ENCODE measurements around the gene COQ8B. TPM values are rescaled to one million over a fixed set of nuclear protein-coding genes. Genes with fewer than 3 reads are reported as not detected.

COQ8B gene
- total RNA-seq, 2 donors from 2014 or later, result 29.8 to 31.3 TPM

DNA sequence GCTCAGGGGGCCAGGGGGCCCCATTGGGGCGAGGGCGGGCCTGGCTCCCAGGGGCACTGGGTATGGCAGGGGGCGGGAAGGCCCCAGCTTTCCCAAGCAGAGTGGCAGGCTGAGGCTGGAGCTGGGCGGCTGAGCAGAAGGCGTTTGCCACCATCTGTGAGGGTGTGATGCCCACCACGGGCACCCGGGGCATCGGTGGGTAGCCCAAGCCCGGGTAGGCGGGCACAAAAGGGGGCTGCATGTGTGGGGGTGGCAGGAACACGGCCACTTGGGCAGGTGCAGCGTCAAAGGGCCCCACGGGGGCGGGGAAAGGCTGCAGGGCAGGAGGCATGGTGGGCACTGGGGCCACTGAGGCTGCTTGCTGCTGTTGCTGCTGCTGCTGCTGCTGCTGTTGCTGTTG is 49.1 kb downstream of the COQ8B start:
- ATAC-seq (no peak), DNase-seq (no peak)
- no peak for TF ChIP-seq CTCF (IDR thresholded peaks at IDR 0.05)
- intact Hi-C loops (cut with DNase I), result no loop called here
- 90 to 91% methylated on average over 11 to 12 of the region's 14 CpGs for WGBS, 2 donors
- Histone ChIP-seq H3K27ac (no peak overlapping the region), H3K9me3 (no peaks in the 10 kb centered on the region), H3K4me1 (peaks cover 12% of the 10 kb centered on the region), H3K27me3 (no peaks in the 10 kb centered on the region), H3K4me3 (no peak overlapping the region), H3K36me3 (replicated peaks in 1 of 2; ENCODE audit: insufficient read depth in 1 of 2, low read depth in 2 of 2) (peaks cover 0 to 7% of the 10 kb centered on the region in 2 donors)

- ATAC-seq (no peak), DNase-seq (no peak)
- intact Hi-C loops (cut with DNase I), result no loop called here
- Histone ChIP-seq H3K4me3 (no peak overlapping the region), H3K4me1 (peaks cover 17% of the 10 kb centered on the region), H3K27me3 (no peaks in the 10 kb centered on the region), H3K27ac (no peak overlapping the region), H3K36me3 (replicated peaks in 1 of 2; ENCODE audit: insufficient read depth in 1 of 2, low read depth in 2 of 2) (peaks cover 0 to 5% of the 10 kb centered on the region in 2 donors), H3K9me3 (no peaks in the 10 kb centered on the region)
- WGBS, 2 donors, result 88 to 93% methylated on average over 13 to 14 of the region's 14 CpGs
- TF ChIP-seq CTCF (IDR thresholded peaks at IDR 0.05), result no peak
- TF ChIP-seq POLR2A (IDR thresholded peaks at IDR 0.05), result no peak
Observed at GRCh38 chr19:40666803-40667438, 49.8 kb downstream of the COQ8B start.

GRCh38 chr19:40663695-40664692 is 52.7 kb downstream of the COQ8B start:
- Histone ChIP-seq H3K36me3 (replicated peaks in 1 of 2; ENCODE audit: insufficient read depth in 1 of 2, low read depth in 2 of 2) (peaks cover 0 to under 1% of the 10 kb centered on the region in 2 donors), H3K27me3 (no peaks in the 10 kb centered on the region), H3K4me1 (peaks cover 17% of the 10 kb centered on the region), H3K27ac (peak overlapping the region in 3 of 4 donors; percentile 72 to 83 (median 77)), H3K4me3 (no peak overlapping the region), H3K9me3 (no peaks in the 10 kb centered on the region)
- peak in 1 of 4 donors; percentile 27 for DNase-seq
- WGBS, 2 donors, result 52 to 60% methylated on average over 20 to 24 of the region's 24 CpGs
- TF ChIP-seq CTCF (IDR thresholded peaks at IDR 0.05) (no peak), POLR2A (IDR thresholded peaks at IDR 0.05) (peak in 1 of 3 donors; percentile 4)
- ATAC-seq, result peak; percentile 3
- intact Hi-C loops (cut with DNase I), result loop anchor here (5.0 kb wide), 1 partner anchor 483 kb away; no protein-coding TSS in a partner anchor

- no peaks in the 10 kb centered on the region for H3K36me3 ChIP-seq (replicated peaks in 1 of 2; ENCODE audit: insufficient read depth in 1 of 2, low read depth in 2 of 2)
- TF ChIP-seq CTCF (IDR thresholded peaks at IDR 0.05), result peak in 6 of 7 experiments; percentile 98 to 99 (median 99)
- peak in 2 of 3 donors; percentile 23 to 33 for TF ChIP-seq POLR2A (IDR thresholded peaks at IDR 0.05)
- H3K27me3 ChIP-seq, result no peaks in the 10 kb centered on the region
- peak overlapping the region; percentile 55 to 83 (median 74) for H3K27ac ChIP-seq
- ATAC-seq, result peak; percentile 88
- WGBS, 2 donors, result 0% methylated on average over 28 to 60 of the region's 60 CpGs
- H3K4me3 ChIP-seq, result peak overlapping the region; percentile 29 to 33
- intact Hi-C loops (cut with DNase I), result loop anchor here (5.0 kb wide), 1 partner anchor 484 kb away; no protein-coding TSS in a partner anchor
- H3K4me1 ChIP-seq, result peaks cover 17% of the 10 kb centered on the region
- peak; percentile 90 to 93 (median 92) for DNase-seq
- H3K9me3 ChIP-seq, result no peaks in the 10 kb centered on the region
Observed at GRCh38 chr19:40662925-40663694, 53.6 kb downstream of the COQ8B start.
